Measurements from ENCODE around the gene CERS6. TPM values are rescaled to one million over a fixed set of nuclear protein-coding genes. Genes with fewer than 3 reads are reported as not detected.
A peak's percentile ranks its signal among the peaks of the same experiment; 100 is the strongest.

CERS6 gene
- total and polyA plus RNA-seq, 2 experiments from 2014 or later: 7.4 to 35.0 TPM

GRCh38 chr2:168639018-168639417 lies 182.9 kb downstream of the CERS6 start:
- Histone ChIP-seq H3K4me1 (ENCODE audit: insufficient read depth) (peaks cover 44% of the 10 kb centered on the region), H4K20me1 (replicated peaks; ENCODE audit: insufficient read depth) (no peaks in the 10 kb centered on the region; the same call in 1 of the 2 replicates), H3K36me3 (ENCODE audit: insufficient read depth) (no peaks in the 10 kb centered on the region), H3K79me2 (replicated peaks; ENCODE audit: insufficient read depth) (peaks cover 28% of the 10 kb centered on the region), H3F3A (replicated peaks; ENCODE audit: low read depth) (no peaks in the 10 kb centered on the region), H3K9me2 (ENCODE audit: insufficient read depth) (no peaks in the 10 kb centered on the region), H3K4me2 (peak overlapping the region; percentile 63), H3K4me3 (no peak overlapping the region), H3K27ac (ENCODE audit: low read depth) (no peak overlapping the region), H2AFZ (no peak overlapping the region), H3K27me3 (ENCODE audit: insufficient read depth) (no peaks in the 10 kb centered on the region)
- peaks cover 41% of the 10 kb centered on the region for H3K4me1 Mint-ChIP-seq
- DNase-seq (ENCODE audit: low spot score) (no peak), ATAC-seq (no peak)
- no peak overlapping the region for H3K4me3 Mint-ChIP-seq
- no peak for TF ChIP-seq ETS1 (IDR thresholded peaks at IDR 0.05)
- no peak for TF ChIP-seq REST (IDR thresholded peaks at IDR 0.05; ENCODE audit: unreplicated experiment)
- no peak for TF ChIP-seq POLR2AphosphoS5 (IDR thresholded peaks at IDR 0.05; ENCODE audit: low read depth)
- TF ChIP-seq EZH2 (IDR thresholded peaks at IDR 0.05; ENCODE audit: low read depth, unreplicated experiment): no peak
- no peak for TF ChIP-seq ZNF331 (CRISPR knock-in tag; IDR thresholded peaks at IDR 0.05; ENCODE audit: low read depth)
- no peak for TF ChIP-seq STAT1 (IDR thresholded peaks at IDR 0.05; ENCODE audit: unreplicated experiment)
- TF ChIP-seq NANOG (IDR thresholded peaks at IDR 0.05; ENCODE audit: borderline replicate concordance): no peak
- TF ChIP-seq CTCF (conservative IDR thresholded peaks at IDR 0.05; ENCODE audit: low read depth in 2 of 2): no peak
- TF ChIP-seq CREB1 (CRISPR knock-in tag; IDR thresholded peaks at IDR 0.05; ENCODE audit: low read depth): no peak
- no peak for TF ChIP-seq JUNB (IDR thresholded peaks at IDR 0.05; ENCODE audit: unreplicated experiment)
- TF ChIP-seq ZNF462 (CRISPR knock-in tag; IDR thresholded peaks at IDR 0.05): no peak
- no peak for TF ChIP-seq ZNF114 (CRISPR knock-in tag; IDR thresholded peaks at IDR 0.05)
- TF ChIP-seq EZH2phosphoT487 (IDR thresholded peaks at IDR 0.05; ENCODE audit: unreplicated experiment): no peak
- no peaks in the 10 kb centered on the region for H3K27me3 Mint-ChIP-seq (ENCODE audit: insufficient read depth, low read depth, poor library complexity)
- H3K36me3 Mint-ChIP-seq (ENCODE audit: low read depth): no peaks in the 10 kb centered on the region
- no peak overlapping the region for H3K27ac Mint-ChIP-seq
- H3K9me3 Mint-ChIP-seq: no peaks in the 10 kb centered on the region
